Tibial nerve (tissue), 4 donors: ENCODE results near the gene TCEA3.

Experiments
- EP300 ChIP-seq, 2 donors: sonication (generic); formaldehyde crosslinking; IDR thresholded peaks; one replicate each; pipeline ENCODE4 v1.6.1; 2017; ENCODE audit warnings: antibody characterized with exemption in 2 of 2, mild to moderate bottlenecking in 1 of 2
- POLR2A ChIP-seq, 2 donors: fragments of 450-650 bp; IDR thresholded peaks; one replicate each; pipeline ENCODE4 v1.6.1; 2017; ENCODE audit warnings: antibody characterized with exemption in 2 of 2, mild to moderate bottlenecking in 2 of 2, moderate library complexity in 2 of 2
- TF ChIP-seq, protein P1 (sequence below), 5 experiments: fragments of 200-600 bp in 3 of 5; fragments of 450-650 bp in 2 of 5; sonication (generic) in 3 of 5; IDR thresholded peaks; one replicate each; pipeline ENCODE4 v1.5.1; 2016 to 2019; ENCODE audit warnings: antibody characterized with exemption in 5 of 5, mild to moderate bottlenecking in 3 of 5, moderate library complexity in 2 of 5

DNA sequence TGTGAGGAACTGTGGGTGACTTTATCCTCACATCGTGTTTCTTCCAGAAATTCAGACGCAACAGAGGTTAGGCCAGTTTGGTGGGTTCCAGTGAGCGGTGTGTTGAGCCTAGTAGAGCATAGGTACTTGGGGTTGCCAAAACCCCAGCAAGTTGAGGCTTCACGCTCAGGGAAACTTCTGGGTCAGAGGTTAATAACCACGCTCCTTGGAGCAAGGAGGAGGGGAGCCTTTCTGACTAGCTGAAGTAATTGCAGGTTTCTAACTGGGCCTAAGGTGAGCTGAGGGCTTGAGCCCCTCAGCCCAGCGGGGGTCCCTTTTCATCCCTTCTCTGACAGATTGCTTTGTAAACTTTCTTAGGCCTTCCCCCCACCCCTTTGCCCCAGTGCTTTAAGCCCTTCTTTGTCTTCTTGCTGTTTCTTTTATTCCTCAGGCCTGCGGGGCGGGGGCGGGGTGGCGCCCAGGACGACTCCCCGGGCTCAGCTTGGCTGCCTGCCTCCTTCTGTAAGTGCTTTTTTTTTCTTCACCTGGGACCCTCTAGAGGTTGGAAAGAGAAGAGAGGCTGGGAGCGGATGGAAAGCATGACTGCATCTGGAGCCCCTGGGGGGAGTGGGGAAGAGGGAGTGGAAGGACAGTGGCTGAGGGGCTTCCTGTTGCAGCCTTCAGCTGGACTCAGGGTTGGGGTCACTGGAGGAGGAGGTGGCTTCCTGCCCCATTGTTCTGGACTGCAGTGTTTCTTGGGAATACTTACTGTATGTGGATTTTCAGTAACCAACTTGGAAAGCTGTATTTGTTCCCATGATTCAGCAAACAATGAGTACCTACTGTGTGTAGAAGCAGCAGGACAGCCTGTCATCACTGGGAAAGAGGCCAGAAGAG is 53.6 kb downstream of the TCEA3 start:
- TF ChIP-seq POLR2A (IDR thresholded peaks at IDR 0.05): no peak
- TF ChIP-seq, protein P1, sequence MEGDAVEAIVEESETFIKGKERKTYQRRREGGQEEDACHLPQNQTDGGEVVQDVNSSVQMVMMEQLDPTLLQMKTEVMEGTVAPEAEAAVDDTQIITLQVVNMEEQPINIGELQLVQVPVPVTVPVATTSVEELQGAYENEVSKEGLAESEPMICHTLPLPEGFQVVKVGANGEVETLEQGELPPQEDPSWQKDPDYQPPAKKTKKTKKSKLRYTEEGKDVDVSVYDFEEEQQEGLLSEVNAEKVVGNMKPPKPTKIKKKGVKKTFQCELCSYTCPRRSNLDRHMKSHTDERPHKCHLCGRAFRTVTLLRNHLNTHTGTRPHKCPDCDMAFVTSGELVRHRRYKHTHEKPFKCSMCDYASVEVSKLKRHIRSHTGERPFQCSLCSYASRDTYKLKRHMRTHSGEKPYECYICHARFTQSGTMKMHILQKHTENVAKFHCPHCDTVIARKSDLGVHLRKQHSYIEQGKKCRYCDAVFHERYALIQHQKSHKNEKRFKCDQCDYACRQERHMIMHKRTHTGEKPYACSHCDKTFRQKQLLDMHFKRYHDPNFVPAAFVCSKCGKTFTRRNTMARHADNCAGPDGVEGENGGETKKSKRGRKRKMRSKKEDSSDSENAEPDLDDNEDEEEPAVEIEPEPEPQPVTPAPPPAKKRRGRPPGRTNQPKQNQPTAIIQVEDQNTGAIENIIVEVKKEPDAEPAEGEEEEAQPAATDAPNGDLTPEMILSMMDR (IDR thresholded peaks at IDR 0.05): no peak
- TF ChIP-seq EP300 (IDR thresholded peaks at IDR 0.05): no peak
